IMR-90 (cell line): ENCODE results near the gene CKAP4.

Experiments
- BHLHE40 ChIP-seq: fragments of 150-350 bp; IDR thresholded peaks from 2 replicates; pipeline ENCODE4 v1.6.1; 2016; ENCODE audit warnings: mild to moderate bottlenecking, low read depth, low read length
- CTCF ChIP-seq: conservative IDR thresholded peaks from 2 replicates; pipeline ENCODE4 v1.5.1; 2012; ENCODE audit warnings: mild to moderate bottlenecking, low read depth, low read length, improper control_type of control experiment
- NFE2L2 ChIP-seq: fragments of 150-350 bp; IDR thresholded peaks from 2 replicates; pipeline ENCODE4 v1.6.1; 2016; ENCODE audit warnings: low read depth, mild to moderate bottlenecking, low read length

GRCh38 chr12:106288101-106288493 lies 40.3 kb upstream of the CKAP4 start:
- no peak for TF ChIP-seq CTCF
- TF ChIP-seq NFE2L2 = no peak
- no peak for TF ChIP-seq BHLHE40
